Thoracic aorta (tissue), 2 donors: ENCODE results near the gene ZNF215. TPM values are rescaled to one million over a fixed set of nuclear protein-coding genes. Genes with fewer than 3 reads are reported as not detected.

ENCODE experiments used
- ATAC-seq: fragments of 150-250 bp; one replicate; pipeline ENCODE4 v1.8.0; 2017; ENCODE audit warnings: low read depth; ENCODE audit not compliant: insufficient number of reproducible peaks, low FRiP score
- DNase-seq: peaks from one replicate; pipeline ENCODE4 v3.0.0-alpha.2; 2020; ENCODE audit warnings: low spot score
- H3K27ac ChIP-seq, 2 donors: fragments of 200-600 bp; sonication (generic); 1 replicate in 1 of 2; 2 replicates in 1 of 2; pipeline ENCODE4 v1.5.1; 2016; ENCODE audit warnings: mild to moderate bottlenecking in 2 of 2, moderate library complexity in 2 of 2
- H3K27me3 ChIP-seq: fragments of 200-600 bp; sonication (generic); replicated peaks from 2 replicates; pipeline ENCODE4 v1.6.0; 2016; ENCODE audit warnings: mild to moderate bottlenecking; ENCODE audit not compliant: insufficient read depth
- H3K36me3 ChIP-seq: fragments of 200-600 bp; sonication (generic); one replicate; pipeline ENCODE4 v1.5.1; 2016
- H3K4me1 ChIP-seq, 2 donors: fragments of 200-600 bp; sonication (generic); 1 replicate in 1 of 2; 2 replicates in 1 of 2; pipeline versions ENCODE4 v1.5.1 to v1.6.0; 2016; ENCODE audit warnings: low read depth in 2 of 2, mild to moderate bottlenecking in 1 of 2; ENCODE audit not compliant: control insufficient read depth in 1 of 2
- H3K4me3 ChIP-seq: fragments of 200-600 bp; sonication (generic); 2 replicates; pipeline ENCODE4 v1.5.1; 2016; ENCODE audit warnings: mild to moderate bottlenecking
- H3K9me3 ChIP-seq: fragments of 200-600 bp; sonication (generic); 2 replicates; pipeline ENCODE4 v1.5.1; 2016
- CTCF ChIP-seq: fragments of 200-600 bp; sonication (generic); IDR thresholded peaks from one replicate; pipeline ENCODE4 v1.5.1; 2019; ENCODE audit warnings: antibody characterized with exemption
- total RNA-seq, 2 donors: library from RNA; depleted of rRNA; stranded (reverse); fragments of >200 nt; gene quantifications; one replicate each; pipeline versions ENCODE4 v1.1.0 to v1.2.3, GENCODE V29; 2016

The ZNF215 gene
- total RNA-seq, 2 donors from 2014 or later: 1.5 to 1.8 TPM

GRCh38 chr11:6925007-6925577, 1.1 kb upstream of the ZNF215 start:
- H3K27ac ChIP-seq: no peak overlapping the region

GRCh38 chr11:6925636-6926207, 504 bp upstream of the ZNF215 start:
- Histone ChIP-seq H3K4me3 (peak overlapping the region; percentile 80), H3K36me3 (no peaks in the 10 kb centered on the region), H3K27ac (no peak overlapping the region), H3K27me3 (no peaks in the 10 kb centered on the region), H3K9me3 (no peaks in the 10 kb centered on the region), H3K4me1 (peaks cover 0 to 6% of the 10 kb centered on the region in 2 donors)
- no peak for ATAC-seq
- TF ChIP-seq CTCF: no peak
- no peak for DNase-seq

More at GRCh38 chr11:6925007-6925577, 1.1 kb upstream of the ZNF215 start:
- Histone ChIP-seq H3K4me1 (peaks cover 0 to 6% of the 10 kb centered on the region in 2 donors), H3K9me3 (no peaks in the 10 kb centered on the region), H3K27me3 (no peaks in the 10 kb centered on the region), H3K36me3 (no peaks in the 10 kb centered on the region), H3K4me3 (no peak overlapping the region)
- no peak for TF ChIP-seq CTCF
- no peak for ATAC-seq
- DNase-seq: no peak

GRCh38 chr11:6927030-6927617, 898 bp downstream of the ZNF215 start:
- H3K27ac ChIP-seq: no peak overlapping the region

GRCh38 chr11:6928916-6929315, 2.7 kb downstream of the ZNF215 start:
- H3K9me3 ChIP-seq: no peaks in the 10 kb centered on the region
- no peaks in the 10 kb centered on the region for H3K27me3 ChIP-seq
- TF ChIP-seq CTCF: no peak
- no peak overlapping the region for H3K4me3 ChIP-seq
- DNase-seq (no peak), ATAC-seq (no peak)
- H3K27ac ChIP-seq: no peak overlapping the region
- peaks cover 0 to 6% of the 10 kb centered on the region in 2 donors for H3K4me1 ChIP-seq
- no peaks in the 10 kb centered on the region for H3K36me3 ChIP-seq

More at GRCh38 chr11:6927030-6927617, 898 bp downstream of the ZNF215 start:
- TF ChIP-seq CTCF: no peak
- ATAC-seq (no peak), DNase-seq (no peak)
- H3K27me3 ChIP-seq: no peaks in the 10 kb centered on the region
- peak overlapping the region; percentile 80 for H3K4me3 ChIP-seq
- H3K9me3 ChIP-seq: no peaks in the 10 kb centered on the region
- H3K36me3 ChIP-seq: no peaks in the 10 kb centered on the region
- H3K4me1 ChIP-seq: peaks cover 0 to 6% of the 10 kb centered on the region in 2 donors

GRCh38 chr11:6931146-6931713, 5.0 kb downstream of the ZNF215 start:
- H3K36me3 ChIP-seq: no peaks in the 10 kb centered on the region
- TF ChIP-seq CTCF: no peak
- no peak for ATAC-seq

More at GRCh38 chr11:6931146-6931713, 5.0 kb downstream of the ZNF215 start:
- Histone ChIP-seq H3K4me3 (no peak overlapping the region), H3K4me1 (peaks cover 0 to 6% of the 10 kb centered on the region in 2 donors), H3K27ac (no peak overlapping the region), H3K9me3 (no peaks in the 10 kb centered on the region), H3K27me3 (no peaks in the 10 kb centered on the region)
- DNase-seq: no peak
